B cell (primary cell): ENCODE data around the gene ENOX1. TPM values are rescaled to one million over a fixed set of nuclear protein-coding genes. Genes with fewer than 3 reads are reported as not detected.

Experiments used
- ATAC-seq: fragments of 200-7000 bp; cut with Tn5 transposase; one replicate; pipeline ENCODE4 v1.10.0; 2021; ENCODE audit warnings: low read depth, mild to moderate bottlenecking, moderate number of reproducible peaks, moderate library complexity
- CTCF ChIA-PET: fragments of 350-600 bp; sonication (Branson Sonifier 250); formaldehyde crosslinking; loops from one replicate; lab custom pipeline; 2021; ENCODE audit warnings: antibody characterized with exemption, inconsistent platforms; lab: Charles Lee
- POLR2A ChIA-PET: fragments of 350-600 bp; sonication (Branson Sonifier 250); formaldehyde crosslinking; loops from one replicate; lab custom pipeline; 2021; ENCODE audit warnings: antibody characterized with exemption; lab: Charles Lee
- DNase-seq: peaks from one replicate; pipeline ENCODE4 v3.0.0; 2013
- H2AFZ ChIP-seq: 2 replicates; pipeline ENCODE4 v1.6.1; 2012; ENCODE audit warnings: mild to moderate bottlenecking, low read depth, low read length; ENCODE audit not compliant: insufficient read depth, poor library complexity, severe bottlenecking
- H3K27ac ChIP-seq, 2 donors: 1 replicate in 1 of 2; 2 replicates in 1 of 2; pipeline ENCODE4 v1.5.1; 2012 to 2013; ENCODE audit warnings: low read length in 2 of 2, mild to moderate bottlenecking in 2 of 2, moderate library complexity in 1 of 2
- H3K27me3 ChIP-seq, 4 experiments: fragments of 200-600 bp in 1 of 4; sonication (generic) in 1 of 4; replicated peaks in 1 of 4; 1 replicate in 2 of 4; 2 replicates in 2 of 4; pipeline versions ENCODE4 v1.6.1 to v1.7.0; 2013 to 2016; ENCODE audit warnings: low read length in 3 of 4, mild to moderate bottlenecking in 2 of 4, mixed read lengths in 1 of 4, moderate library complexity in 1 of 4; ENCODE audit not compliant: insufficient read depth in 4 of 4, control insufficient read depth in 3 of 4; ENCODE audit errors: control extremely low read depth in 1 of 4
- H3K36me3 ChIP-seq, 2 experiments: replicated peaks in 1 of 2; 1 replicate in 1 of 2; 2 replicates in 1 of 2; pipeline versions ENCODE4 v1.6.1 to v1.7.1; 2013; ENCODE audit warnings: low read length in 1 of 2; ENCODE audit not compliant: insufficient read depth in 2 of 2, control insufficient read depth in 1 of 2; ENCODE audit errors: control extremely low read depth in 1 of 2, extremely low read depth in 1 of 2
- H3K4me1 ChIP-seq, 2 donors: fragments of 200-600 bp in 1 of 2; sonication (generic) in 1 of 2; 1 replicate in 1 of 2; 2 replicates in 1 of 2; pipeline versions ENCODE4 v1.5.1 to v1.6.1; 2013 to 2017; ENCODE audit warnings: low read length in 2 of 2; ENCODE audit not compliant: control insufficient read depth in 2 of 2, insufficient read depth in 2 of 2
- H3K4me2 ChIP-seq: replicated peaks from 2 replicates; pipeline ENCODE3; 2012; ENCODE audit warnings: mild to moderate bottlenecking, low read depth, low read length; ENCODE audit not compliant: poor library complexity, severe bottlenecking
- H3K4me3 ChIP-seq, 5 experiments: fragments of 200-600 bp in 1 of 5; sonication (generic) in 1 of 5; 1 replicate in 3 of 5; 2 replicates in 2 of 5; pipeline versions ENCODE4 v1.5.1 to v1.7.0; 2011 to 2016; ENCODE audit warnings: low read length in 4 of 5, mild to moderate bottlenecking in 4 of 5, low read depth in 2 of 5, control low read depth in 1 of 5, moderate library complexity in 1 of 5; ENCODE audit not compliant: insufficient read depth in 1 of 5; ENCODE audit errors: control extremely low read depth in 1 of 5, extremely low read depth in 1 of 5
- H3K79me2 ChIP-seq: fragments of 200-600 bp; sonication (generic); one replicate; pipeline ENCODE4 v1.6.0; 2016; ENCODE audit warnings: low read length; ENCODE audit not compliant: control insufficient read depth, insufficient read depth
- H3K9ac ChIP-seq: fragments of 200-600 bp; sonication (generic); 2 replicates; pipeline ENCODE4 v1.6.1; 2017; ENCODE audit warnings: mild to moderate bottlenecking, low read length, moderate library complexity
- H3K9me3 ChIP-seq, 3 donors: one replicate each; pipeline versions ENCODE4 v1.6.1 to v1.7.1; 2013; ENCODE audit warnings: low read length in 2 of 3; ENCODE audit not compliant: control insufficient read depth in 2 of 3, insufficient read depth in 1 of 3; ENCODE audit errors: control extremely low read depth in 1 of 3
- H4K20me1 ChIP-seq: 2 replicates; pipeline ENCODE4 v1.6.0; 2012; ENCODE audit warnings: mild to moderate bottlenecking, low read length; ENCODE audit not compliant: insufficient read depth, control insufficient read depth, poor library complexity, severe bottlenecking
- H3K27ac Mint-ChIP-seq: one replicate; pipeline ENCODE4 v1.8.0; 2021; ENCODE audit warnings: mixed read lengths
- H3K27me3 Mint-ChIP-seq: one replicate; pipeline ENCODE4 v1.8.0; 2021; ENCODE audit warnings: mixed read lengths
- H3K4me1 Mint-ChIP-seq: one replicate; pipeline ENCODE4 v1.8.0; 2021; ENCODE audit warnings: mixed read lengths
- H3K4me3 Mint-ChIP-seq: one replicate; pipeline ENCODE4 v1.8.0; 2021; ENCODE audit warnings: mixed read lengths
- H3K9me3 Mint-ChIP-seq: one replicate; pipeline ENCODE4 v1.8.0; 2022; ENCODE audit warnings: mixed read lengths; ENCODE audit not compliant: insufficient read depth
- CTCF ChIP-seq: fragments of 200-600 bp; IDR thresholded peaks from one replicate; pipeline ENCODE4 v1.8.0; 2022; ENCODE audit warnings: antibody characterized with exemption, mild to moderate bottlenecking
- EZH2 ChIP-seq: IDR thresholded peaks from 2 replicates; pipeline ENCODE4 v1.6.1; 2012; ENCODE audit warnings: borderline replicate concordance, low read depth, mild to moderate bottlenecking, moderate library complexity, low read length; ENCODE audit not compliant: insufficient read depth, poor library complexity, severe bottlenecking
- WGBS: methylation state at CpG from one replicate; pipeline ENCODE4 v1.1.5; 2013; ENCODE audit warnings: missing lambda C conversion rate; ENCODE audit not compliant: insufficient coverage; 5-methylcytosine and 5-hydroxymethylcytosine counted together
- intact Hi-C: fragments of 100-400 bp; cut with micrococcal nuclease; formaldehyde crosslinking; loops from one replicate; pipeline ENCODE4 v1.10.0; 2022
- polyA plus RNA-seq: library from polyadenylated mRNA; depleted of rRNA; stranded (reverse); fragments of >200 nt; gene quantifications from 2 replicates; pipeline ENCODE4 v1.2.3, GENCODE V29; 2012
- total RNA-seq, 2 donors: library from RNA; stranded (reverse); fragments of 120-200 nt in 1 of 2; gene quantifications; 1 replicate in 1 of 2; 2 replicates in 1 of 2; pipeline versions ENCODE4 v1.2.3 to v1.2.4, GENCODE V29; 2013 to 2022

The ENOX1 gene
- total and polyA plus RNA-seq, 2 donors (not counting 1 experiment from before 2014, with no cell fraction given) = not detected

- H2AFZ ChIP-seq = no peak overlapping the region
- Mint-ChIP-seq H3K4me1 (peaks cover 7% of the 10 kb centered on the region), H3K4me3 (no peak overlapping the region), H3K27ac (no peak overlapping the region), H3K27me3 (peaks cover 11% of the 10 kb centered on the region), H3K9me3 (no peaks in the 10 kb centered on the region)
- H3K36me3 ChIP-seq = no peaks in the 10 kb centered on the region
- no peaks in the 10 kb centered on the region for H4K20me1 ChIP-seq
- no peak overlapping the region for H3K4me3 ChIP-seq
- no peak overlapping the region for H3K27ac ChIP-seq
- H3K4me1 ChIP-seq = peaks cover 3 to 4% of the 10 kb centered on the region in 2 donors
- ATAC-seq (no peak), DNase-seq (no peak)
- intact Hi-C loops = no loop called here
- H3K4me2 ChIP-seq = no peak overlapping the region
- peaks cover 0 to 6% (median 0%) of the 10 kb centered on the region in 4 experiments for H3K27me3 ChIP-seq
- 78% methylated on average over 1 of the region's 1 CpG for WGBS
- H3K79me2 ChIP-seq = no peaks in the 10 kb centered on the region
- ChIA-PET POLR2A (no interaction called here), CTCF (no interaction called here)
- TF ChIP-seq EZH2 = no peak
- no peak for TF ChIP-seq CTCF
- peaks cover 0 to 4% (median 0%) of the 10 kb centered on the region in 3 donors for H3K9me3 ChIP-seq
- H3K9ac ChIP-seq = no peak overlapping the region
These were observed 544.7 kb downstream of the ENOX1 start for GRCh38 chr13:43242040-43242439.

- H3K27ac Mint-ChIP-seq = no peak overlapping the region
- Histone ChIP-seq H3K4me1 (peaks cover 3 to 4% of the 10 kb centered on the region in 2 donors), H3K4me2 (no peak overlapping the region), H3K79me2 (no peaks in the 10 kb centered on the region), H4K20me1 (no peaks in the 10 kb centered on the region), H2AFZ (no peak overlapping the region), H3K27ac (no peak overlapping the region), H3K4me3 (no peak overlapping the region), H3K36me3 (no peaks in the 10 kb centered on the region), H3K9ac (no peak overlapping the region), H3K9me3 (no peaks in the 10 kb centered on the region), H3K27me3 (no peaks in the 10 kb centered on the region)
- intact Hi-C loops = no loop called here
- ChIA-PET POLR2A (no interaction called here), CTCF (no interaction called here)
- H3K4me1 Mint-ChIP-seq = peaks cover 7% of the 10 kb centered on the region
- TF ChIP-seq CTCF = no peak
- no peak for TF ChIP-seq EZH2
- no peaks in the 10 kb centered on the region for H3K9me3 Mint-ChIP-seq
- no peak overlapping the region for H3K4me3 Mint-ChIP-seq
- DNase-seq (no peak), ATAC-seq (no peak)
- peaks cover 7% of the 10 kb centered on the region for H3K27me3 Mint-ChIP-seq
These were observed 546.5 kb downstream of the ENOX1 start for GRCh38 chr13:43240278-43240677.
